Fibroblast of upper back skin (primary cell): ENCODE measurements around the gene DNAJC3.
"Not testable (repeated sequence)": the region's sequence is repeated elsewhere in the genome, so short reads cannot be mapped to it uniquely, and the experiment has no call there.

ENCODE experiments used
- DNase-seq: peaks from one replicate; pipeline ENCODE4 v3.0.0-alpha.2; 2013

Gene DNAJC3

DNA sequence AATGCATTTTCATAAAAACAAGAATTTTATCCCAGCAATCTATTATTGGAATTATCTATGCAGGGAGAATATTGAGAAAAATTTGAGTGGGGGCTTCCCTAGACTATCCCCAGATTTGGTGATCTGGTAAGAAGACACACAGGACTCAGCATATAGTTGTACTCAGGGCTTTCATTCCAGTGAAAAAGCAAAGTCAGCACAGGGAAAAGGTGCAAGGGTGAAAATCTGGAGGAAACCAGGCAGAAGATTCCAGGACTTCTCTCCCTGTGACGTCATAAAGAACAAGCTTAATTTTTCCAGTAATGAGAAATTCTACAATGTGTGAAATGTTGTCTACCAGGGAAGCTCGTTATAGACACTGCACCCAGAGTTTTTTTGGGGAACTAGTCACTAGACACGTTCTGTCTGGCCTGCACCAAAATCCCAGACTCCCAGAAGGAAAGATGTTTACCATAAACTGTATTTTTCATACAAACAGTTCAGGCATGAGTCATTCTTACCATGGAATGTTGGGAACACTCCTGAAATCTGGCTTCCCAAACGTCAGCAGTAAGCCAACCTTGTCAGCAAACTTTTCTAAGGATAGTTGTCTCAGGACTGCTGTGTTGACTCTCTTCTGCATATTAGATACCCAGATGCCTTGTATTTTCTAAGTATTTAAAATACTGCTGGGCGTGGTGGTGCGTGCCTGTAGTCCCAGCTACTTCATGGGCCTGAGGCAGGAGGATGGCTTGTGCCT lies 107.4 kb downstream of the DNAJC3 start:
- peak; percentile 87 for DNase-seq

DNA sequence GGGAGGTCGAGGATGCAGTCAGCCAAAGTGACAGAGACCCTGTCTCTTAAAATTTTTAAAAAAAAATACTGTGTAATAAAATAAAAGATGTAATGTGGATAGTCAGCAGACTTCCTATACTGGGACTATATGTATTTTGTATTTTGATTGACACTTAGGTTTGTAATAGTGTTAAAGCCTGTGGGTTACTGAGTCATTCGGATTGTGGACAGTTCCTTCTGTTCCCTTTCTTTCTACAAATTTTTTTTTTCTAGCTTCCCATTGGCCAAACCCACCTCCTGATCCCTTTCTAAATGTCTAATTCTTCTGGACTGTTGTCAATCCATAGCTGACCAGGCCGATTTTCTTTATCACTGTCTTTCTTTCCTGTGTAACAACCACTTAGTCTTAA lies 108.0 kb downstream of the DNAJC3 start:
- DNase-seq, result peak; percentile 60

DNA sequence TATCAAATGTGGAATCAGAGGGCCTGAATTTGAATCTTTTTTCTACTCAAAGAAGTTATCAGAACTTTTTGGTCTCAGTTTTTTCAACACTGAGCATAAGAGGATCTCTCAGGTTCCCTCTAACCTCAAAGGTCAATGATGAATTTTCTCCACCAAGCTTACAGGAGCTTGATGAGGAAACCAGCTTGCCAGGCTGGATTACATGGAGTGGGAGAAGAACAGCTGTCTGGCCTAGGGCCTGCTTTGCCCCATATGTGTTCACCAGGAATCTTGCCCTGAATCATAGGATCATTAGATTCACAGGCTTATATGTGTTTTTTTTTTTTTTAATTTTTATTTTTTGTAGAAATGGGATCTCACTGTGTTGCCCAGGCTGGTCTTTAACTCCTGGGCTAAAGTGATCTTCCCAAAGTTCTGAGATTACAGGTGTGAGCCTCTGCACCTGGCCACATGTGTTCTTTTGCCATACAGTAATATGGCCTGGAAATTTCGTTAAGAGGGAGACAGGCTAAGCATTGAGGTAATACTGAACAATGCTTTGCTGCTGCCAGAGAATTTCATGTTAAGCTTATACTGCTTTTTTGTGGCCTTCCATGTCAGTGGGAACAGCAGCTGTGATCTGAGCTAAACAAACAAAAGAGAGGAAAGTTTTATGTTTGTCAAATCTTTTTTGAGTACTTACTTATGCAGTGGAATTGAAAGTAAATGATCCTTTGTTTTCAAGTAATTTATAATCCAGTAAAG lies 110.6 kb downstream of the DNAJC3 start:
- peak; percentile 10 for DNase-seq

DNA sequence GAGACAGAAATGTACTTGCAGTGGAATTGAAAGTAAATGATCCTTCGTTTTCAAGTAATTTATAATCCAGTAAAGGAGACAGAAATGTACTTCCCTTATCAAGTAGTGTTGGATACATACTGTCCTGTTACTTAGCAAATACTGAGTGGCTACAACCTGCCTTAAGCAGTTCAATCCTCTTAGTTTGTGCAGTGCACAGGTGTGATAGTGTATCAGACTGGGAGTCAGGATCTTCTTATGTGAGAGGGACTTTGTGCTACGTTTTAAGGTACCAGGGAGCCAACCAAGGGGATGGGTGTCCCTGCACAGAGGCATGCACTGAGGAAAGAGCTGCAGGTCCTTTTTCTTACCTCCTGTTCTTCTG lies 111.1 kb downstream of the DNAJC3 start:
- DNase-seq, result no peak

DNA sequence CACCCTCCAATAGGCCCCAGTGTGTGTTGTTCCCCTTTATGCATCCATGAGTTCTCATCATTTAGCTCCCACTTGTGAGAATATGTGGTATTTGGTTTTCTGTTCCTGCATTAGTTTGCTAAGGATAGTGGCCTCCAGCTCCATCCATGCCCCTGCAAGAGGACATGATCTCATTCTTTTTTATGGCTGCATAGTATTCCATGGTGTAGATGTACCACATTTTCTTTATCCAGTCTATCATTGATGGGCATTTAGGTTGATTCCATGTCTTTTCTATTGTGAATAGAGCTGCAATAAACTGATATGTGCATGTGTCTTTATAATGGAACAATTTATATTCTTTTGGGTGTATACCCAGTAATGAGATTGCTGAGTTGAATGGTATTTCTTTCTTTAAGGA lies 112.4 kb downstream of the DNAJC3 start:
- DNase-seq, result not testable (repeated sequence)

DNA sequence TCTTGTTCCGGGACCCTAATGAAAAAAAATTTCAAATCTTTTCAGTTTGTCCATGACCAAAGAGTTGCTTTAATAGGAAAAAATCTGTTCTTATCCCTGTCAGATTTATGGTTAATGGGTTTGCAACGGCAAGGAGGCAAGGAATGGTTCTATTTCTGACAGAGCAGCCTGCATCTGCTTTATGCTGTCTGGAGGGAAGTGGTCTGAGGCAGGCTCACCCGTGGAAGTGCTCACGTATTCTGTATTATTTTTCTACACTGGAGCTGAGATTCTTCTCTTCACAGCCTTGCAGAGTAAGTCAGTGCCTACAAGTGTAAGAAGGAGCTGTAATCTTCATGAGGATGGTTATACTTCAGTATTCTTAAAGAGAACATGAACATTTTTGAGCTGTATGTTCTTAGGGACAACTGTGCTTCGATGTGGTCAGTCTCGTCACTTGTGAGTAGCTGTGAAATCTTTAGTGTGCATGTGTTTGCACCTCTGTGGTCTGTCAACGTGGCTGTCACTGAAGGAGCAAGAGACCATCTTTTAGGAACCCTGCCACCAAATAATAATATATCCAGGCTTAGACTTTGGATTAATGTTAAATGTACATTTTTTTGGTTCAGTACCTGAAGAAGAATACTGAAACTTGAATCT lies 114.3 kb downstream of the DNAJC3 start:
- DNase-seq, result no peak

DNA sequence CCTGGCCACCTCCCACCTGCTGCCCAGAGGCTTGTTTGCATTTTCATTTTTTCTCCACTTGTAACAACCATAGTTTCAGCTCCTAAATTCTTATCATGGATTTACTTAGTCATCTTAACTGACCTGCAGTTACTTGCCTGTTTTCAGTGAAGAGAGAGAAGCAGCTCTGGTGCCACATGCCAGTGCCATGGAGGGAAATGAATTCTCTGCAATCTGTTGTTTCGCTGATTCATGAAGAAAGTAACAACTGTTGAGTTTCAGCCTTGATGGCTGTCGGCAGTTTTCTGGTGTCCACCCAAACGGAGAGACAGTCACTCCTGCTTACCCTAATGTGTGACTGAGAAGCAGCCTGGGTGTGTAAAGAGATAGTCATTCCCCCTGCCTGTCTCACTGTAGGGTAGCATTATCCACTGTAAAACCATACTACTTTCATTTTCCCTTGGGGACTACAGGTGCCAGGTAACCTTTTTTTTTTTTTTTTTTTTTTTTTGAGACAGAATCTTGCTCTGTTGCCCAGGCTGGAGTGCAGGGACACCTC lies 116.1 kb downstream of the DNAJC3 start:
- DNase-seq, result no peak

DNA sequence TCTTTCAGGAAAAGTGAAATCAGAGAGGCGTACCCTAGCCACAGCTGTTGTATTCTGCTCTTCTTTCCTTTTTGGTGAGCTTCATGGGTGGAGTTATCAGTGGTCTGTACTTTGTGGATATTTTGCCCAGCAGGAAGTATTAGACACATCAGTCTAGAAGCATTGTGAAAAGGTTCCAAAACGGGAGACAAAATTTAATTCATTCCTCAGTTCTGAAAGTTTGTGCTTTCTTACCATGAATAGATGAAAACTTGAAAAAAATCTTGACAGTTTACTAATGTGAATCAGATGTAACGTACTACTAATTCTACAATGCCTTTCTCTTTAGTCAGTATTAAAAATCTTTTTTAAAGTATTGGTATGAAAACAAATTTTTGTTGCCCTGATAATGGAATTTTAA lies 116.8 kb downstream of the DNAJC3 start:
- DNase-seq, result peak; percentile 34

DNA sequence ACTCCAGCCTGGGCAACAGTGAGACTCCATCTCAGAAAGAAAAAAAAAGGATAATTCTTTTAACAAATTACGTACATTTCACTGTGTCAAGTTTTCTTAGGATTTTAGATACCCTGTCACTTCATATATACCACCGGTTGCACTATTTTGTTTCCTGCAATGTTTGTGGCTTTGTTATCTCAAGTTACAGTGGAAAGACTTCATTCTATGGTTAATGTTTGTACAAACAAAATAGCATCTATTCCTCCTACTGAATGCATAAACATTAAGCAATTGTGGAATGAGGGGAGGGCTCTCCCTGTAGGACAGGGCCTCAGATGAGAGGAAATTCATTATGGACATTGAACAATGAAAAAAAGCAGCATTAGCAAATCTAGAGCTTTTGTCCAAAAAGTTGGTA lies 120.1 kb downstream of the DNAJC3 start:
- no peak for DNase-seq

DNA sequence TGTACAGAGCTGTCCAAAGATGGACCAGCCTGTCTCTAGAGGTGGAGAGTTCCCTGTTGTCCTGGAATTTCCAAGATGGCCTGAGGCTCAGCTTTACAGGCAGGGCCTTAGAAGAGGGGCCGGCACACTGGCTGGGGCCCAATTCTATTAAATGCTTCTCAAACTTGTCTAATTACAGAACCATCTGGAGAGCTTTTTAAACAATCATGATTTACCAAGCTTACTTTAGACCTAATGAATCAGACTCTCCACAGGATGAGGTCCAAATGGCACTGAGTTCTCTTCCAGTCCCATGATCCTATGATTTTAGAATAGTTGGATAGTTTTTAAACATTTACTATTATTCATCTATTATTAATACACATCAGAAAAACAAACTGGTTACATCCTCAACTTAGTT lies 123.5 kb downstream of the DNAJC3 start:
- no peak for DNase-seq

DNA sequence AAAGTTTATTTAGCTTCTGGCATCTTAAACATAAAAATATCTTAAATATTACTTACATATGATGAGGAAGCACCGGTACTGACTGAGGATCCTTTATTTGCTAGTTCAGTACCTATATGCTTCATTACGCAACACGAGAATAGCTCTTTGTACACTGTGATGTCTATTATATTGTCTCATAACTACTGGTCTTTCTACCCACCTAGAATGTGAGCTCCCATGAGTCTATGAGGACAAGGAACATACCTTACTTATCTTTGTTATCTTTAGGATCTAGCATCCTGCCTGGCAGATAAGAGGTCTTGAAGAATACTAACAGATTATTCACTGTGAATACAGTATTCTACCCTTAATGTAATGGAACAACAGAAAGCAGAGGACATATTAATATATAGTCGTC lies 124.9 kb downstream of the DNAJC3 start:
- no peak for DNase-seq

DNA sequence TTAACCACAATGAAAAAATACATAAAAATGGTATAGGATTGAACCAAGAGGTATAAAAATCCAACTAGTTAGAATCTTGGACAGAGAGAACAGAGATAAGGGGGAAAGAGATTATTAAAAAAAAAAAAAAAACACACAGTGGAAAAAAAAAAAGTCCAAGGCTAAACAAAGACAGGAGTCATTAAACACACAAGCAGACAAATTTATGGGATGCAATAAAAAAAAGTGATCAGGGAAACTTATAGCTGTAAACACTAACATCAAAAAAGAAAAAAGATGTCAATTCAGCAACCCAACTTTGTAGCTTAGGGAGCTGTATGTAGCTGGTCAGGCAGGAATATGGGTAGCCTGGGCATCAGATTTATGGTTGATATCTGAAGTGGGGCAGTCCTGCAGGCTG lies 129.0 kb downstream of the DNAJC3 start:
- no peak for DNase-seq

DNA sequence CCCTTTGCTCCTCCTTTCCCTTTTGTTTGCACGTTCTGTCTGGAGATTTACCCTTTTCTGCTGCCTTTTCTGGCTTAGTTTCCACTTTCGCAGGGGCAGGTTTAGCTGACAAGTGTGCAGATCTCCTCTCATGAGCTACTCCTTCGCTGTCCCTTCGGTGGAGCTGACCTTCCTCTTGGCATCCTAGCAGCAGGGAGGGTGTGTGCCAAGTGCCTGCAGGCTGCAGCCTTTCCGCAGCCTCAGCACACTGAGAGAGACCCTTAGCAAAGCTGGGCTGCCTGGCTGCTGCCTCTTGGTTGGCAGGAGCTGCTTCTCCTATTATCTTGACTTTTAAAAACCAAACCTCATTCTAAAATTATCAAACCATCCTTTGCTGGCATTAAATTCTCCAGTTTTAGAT lies 132.5 kb downstream of the DNAJC3 start:
- DNase-seq, result no peak

DNA sequence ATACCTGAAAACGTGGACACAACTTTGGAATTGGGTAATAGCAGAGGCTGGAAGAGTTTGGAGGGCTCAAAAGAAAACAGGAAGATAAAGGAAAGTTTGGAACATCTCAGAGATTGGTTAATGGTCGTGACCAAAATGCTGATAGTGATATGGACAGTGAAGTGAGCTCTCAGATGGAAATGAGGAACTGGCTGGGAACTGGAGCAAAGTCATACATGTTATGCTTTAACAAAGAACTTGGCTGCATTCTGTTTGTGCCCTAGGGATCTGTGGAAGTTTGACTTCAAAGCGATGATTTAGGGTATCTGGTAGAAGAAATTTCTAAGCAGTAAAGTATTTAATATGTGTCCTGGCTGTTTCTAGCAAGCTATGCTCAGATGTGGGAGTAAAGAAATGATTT lies 136.2 kb downstream of the DNAJC3 start:
- no peak for DNase-seq

DNA sequence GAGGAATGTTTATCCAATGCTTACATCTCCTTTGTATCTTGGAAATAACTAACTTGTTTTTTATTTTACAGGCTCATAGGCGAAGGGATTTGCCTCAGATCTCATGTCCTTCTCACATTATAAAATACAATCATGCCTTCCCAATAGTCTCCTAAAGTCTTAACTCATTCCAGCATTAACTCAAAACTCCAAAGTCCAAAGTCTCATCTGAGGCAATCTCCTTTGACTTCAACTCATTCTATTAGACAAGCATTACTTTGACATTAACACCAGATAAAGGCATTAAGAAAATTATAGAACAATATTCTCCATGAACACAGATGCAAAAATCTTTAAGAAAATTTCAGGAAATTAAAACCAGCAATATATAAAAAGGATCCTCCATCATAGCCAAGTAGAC lies 137.6 kb downstream of the DNAJC3 start:
- DNase-seq, result no peak

DNA sequence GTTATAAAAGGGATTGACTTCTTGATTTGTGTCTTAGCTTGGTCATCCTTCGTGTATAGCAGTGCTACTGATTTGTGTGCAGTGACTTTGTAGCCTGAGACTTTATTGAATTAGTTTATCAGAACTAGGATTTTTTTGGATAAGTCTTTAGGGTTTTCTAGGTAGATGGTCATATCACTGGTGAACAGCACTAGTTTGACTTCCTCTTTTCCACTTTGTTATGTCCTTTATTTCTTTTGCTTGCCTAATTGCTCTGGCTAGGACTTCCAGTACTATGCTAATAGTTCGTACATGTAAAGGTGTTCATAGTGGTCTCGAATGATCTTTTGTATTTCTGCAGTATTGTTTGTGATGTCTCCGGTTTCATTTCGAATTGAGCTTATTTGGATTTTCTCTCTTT lies 145.4 kb downstream of the DNAJC3 start:
- no peak for DNase-seq

DNA sequence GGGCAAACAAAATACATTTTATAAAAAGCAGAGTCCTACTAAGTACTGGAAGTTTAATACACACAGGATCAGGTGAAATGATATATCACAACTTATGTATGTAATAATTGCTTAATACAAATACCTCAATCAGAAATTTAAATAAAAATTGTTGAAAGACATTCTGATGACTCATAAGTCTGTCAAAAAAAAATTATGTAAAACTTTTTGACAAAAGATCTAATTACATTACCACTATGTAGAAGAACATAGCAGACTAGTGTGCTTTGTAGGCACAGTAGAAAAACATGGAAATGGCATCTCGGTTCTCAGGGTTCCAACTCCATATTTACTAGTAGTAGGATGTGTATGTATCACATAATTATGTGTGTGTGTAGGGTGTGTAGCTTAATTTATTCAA lies 156.2 kb downstream of the DNAJC3 start:
- no peak for DNase-seq

DNA sequence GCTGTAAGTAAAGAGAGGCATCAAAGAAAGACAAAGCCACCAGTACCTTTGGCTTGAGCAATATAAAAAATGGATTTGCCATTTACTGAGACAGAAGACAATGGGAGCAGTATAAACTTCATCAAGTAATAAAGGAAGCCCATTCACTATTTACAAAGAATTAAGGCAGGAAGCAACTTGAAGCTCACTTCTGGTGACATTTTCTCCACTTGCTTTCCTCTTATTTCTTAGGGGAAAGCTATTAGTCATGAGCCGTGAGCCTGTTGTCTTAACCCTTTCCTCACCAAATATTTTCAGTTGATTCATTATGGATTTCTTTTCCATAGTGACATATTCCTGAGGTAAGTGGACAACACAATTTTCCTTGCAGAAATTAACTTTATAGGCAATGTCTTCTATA lies 156.8 kb downstream of the DNAJC3 start:
- peak; percentile 2 for DNase-seq

DNA sequence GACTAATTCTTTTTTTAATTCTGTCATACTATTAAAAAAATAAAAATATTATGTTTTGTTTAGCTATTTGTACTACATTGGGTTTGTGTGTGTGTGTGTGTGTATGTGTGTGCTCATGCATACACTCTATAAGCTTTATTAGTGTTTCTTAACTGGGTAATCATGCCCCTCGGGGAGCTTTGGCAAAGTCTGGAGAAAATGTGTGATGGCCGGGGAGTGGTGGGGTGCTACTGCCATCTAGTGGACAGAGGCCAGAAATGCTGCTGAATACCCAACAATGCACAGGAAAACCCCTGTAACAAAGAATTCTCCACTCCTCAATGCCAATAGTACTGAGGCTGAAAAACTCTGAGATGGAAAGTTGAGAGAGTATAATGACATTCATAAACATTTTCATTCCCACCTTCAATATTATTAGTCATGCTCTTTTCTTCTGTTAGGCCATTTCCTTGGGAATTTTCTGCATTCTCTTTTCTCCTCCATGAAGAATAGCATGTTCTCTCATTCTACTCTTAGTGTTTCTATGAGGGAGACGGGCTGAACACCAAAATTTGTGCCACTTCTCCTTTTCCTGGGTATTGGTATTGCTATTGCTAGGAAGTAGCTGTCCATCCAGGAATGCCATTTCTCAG lies 157.3 kb downstream of the DNAJC3 start:
- DNase-seq, result peak; percentile 68

DNA sequence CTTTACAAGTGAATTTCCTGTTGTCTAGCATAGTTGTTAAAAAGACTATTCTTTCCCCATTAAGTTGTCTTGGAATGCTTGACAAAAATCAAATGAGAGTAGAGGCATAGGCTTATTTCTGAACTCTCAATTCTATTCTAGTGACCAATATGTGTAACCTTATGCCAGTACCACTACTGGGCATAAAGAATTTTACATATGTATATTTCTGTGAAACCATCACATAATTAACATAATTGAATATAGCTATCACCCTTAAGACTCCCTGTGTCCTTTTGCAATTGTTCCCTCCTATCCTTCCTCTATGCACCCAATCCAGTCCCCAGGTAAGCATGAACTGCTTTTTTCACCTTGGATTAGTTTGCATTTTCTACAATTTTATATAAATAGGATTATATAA lies 165.0 kb downstream of the DNAJC3 start:
- DNase-seq, result no peak

DNA sequence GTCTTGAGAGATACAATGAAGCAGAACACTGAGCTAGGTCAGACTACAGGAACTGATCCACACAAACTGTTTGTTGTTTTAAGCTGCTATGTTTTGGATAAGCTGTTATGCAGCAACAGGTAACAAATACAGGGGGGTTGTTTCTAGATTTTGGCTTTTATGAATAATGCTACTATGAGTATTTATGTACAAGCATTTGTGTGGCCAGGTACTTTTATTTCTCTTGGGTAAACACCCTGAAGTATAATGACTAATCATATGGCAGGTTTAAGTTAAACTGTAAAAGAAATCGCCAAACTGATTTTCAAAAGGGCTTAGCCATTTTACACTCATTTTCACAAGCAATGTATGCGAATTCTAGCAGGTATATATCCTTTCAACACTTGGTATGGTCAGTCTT lies 166.0 kb downstream of the DNAJC3 start:
- no peak for DNase-seq
